ENCODE measurements around the gene GZMB.

GZMB gene

GRCh38 chr14:24632761-24633160 lies 1.2 kb downstream of the GZMB start:
- Histone ChIP-seq H3K27ac (ENCODE audit: low read depth, low read length, poor library complexity, severe bottlenecking) (no peak overlapping the region), H3K9ac (ENCODE audit: low read length) (no peak overlapping the region), H3K36me3 (ENCODE audit: insufficient read depth, low read length) (no peaks in the 10 kb centered on the region), H3K4me2 (ENCODE audit: low read length) (no peak overlapping the region), H3F3A (ENCODE audit: insufficient read depth, low read length) (no peaks in the 10 kb centered on the region), H3K9me2 (ENCODE audit: low read depth, low read length) (no peaks in the 10 kb centered on the region), H4K20me1 (ENCODE audit: insufficient read depth, low read length) (no peaks in the 10 kb centered on the region), H3K79me2 (ENCODE audit: insufficient read depth, low read length) (no peaks in the 10 kb centered on the region), H3K4me3 (ENCODE audit: low read depth, low read length, poor library complexity, severe bottlenecking) (no peak overlapping the region), H3K9me3 (ENCODE audit: low read length) (no peaks in the 10 kb centered on the region), H2AFZ (ENCODE audit: low read length) (no peak overlapping the region), H3K27me3 (ENCODE audit: insufficient read depth, low read length) (no peaks in the 10 kb centered on the region), H3K4me1 (ENCODE audit: insufficient read depth, low read length, severe bottlenecking) (no peaks in the 10 kb centered on the region)
- no peak for TF ChIP-seq CTCF (IDR thresholded peaks at IDR 0.05; ENCODE audit: low read length)
- no peak for TF ChIP-seq EZH2 (IDR thresholded peaks at IDR 0.05; ENCODE audit: borderline replicate concordance, low read length)

- no peaks in the 10 kb centered on the region for H3K27me3 ChIP-seq (ENCODE audit: insufficient read depth, low read length)
- no peaks in the 10 kb centered on the region for H3K79me2 ChIP-seq (ENCODE audit: insufficient read depth, low read length)
- H3K9me3 ChIP-seq (ENCODE audit: low read length) = no peaks in the 10 kb centered on the region
- H4K20me1 ChIP-seq (ENCODE audit: insufficient read depth, low read length) = no peaks in the 10 kb centered on the region
- no peak overlapping the region for H3K4me3 ChIP-seq (ENCODE audit: low read depth, low read length, poor library complexity, severe bottlenecking)
- H3K9me2 ChIP-seq (ENCODE audit: low read depth, low read length) = no peaks in the 10 kb centered on the region
- no peak overlapping the region for H2AFZ ChIP-seq (ENCODE audit: low read length)
- H3K27ac ChIP-seq (ENCODE audit: low read depth, low read length, poor library complexity, severe bottlenecking) = no peak overlapping the region
- no peak overlapping the region for H3K9ac ChIP-seq (ENCODE audit: low read length)
- no peaks in the 10 kb centered on the region for H3K36me3 ChIP-seq (ENCODE audit: insufficient read depth, low read length)
- H3F3A ChIP-seq (ENCODE audit: insufficient read depth, low read length) = no peaks in the 10 kb centered on the region
- H3K4me1 ChIP-seq (ENCODE audit: insufficient read depth, low read length, severe bottlenecking) = no peaks in the 10 kb centered on the region
- no peak overlapping the region for H3K4me2 ChIP-seq (ENCODE audit: low read length)
- TF ChIP-seq EZH2 (IDR thresholded peaks at IDR 0.05; ENCODE audit: borderline replicate concordance, low read length) (no peak), CTCF (IDR thresholded peaks at IDR 0.05; ENCODE audit: low read length) (no peak)
These were observed 1.7 kb downstream of the GZMB start for GRCh38 chr14:24632336-24632735.

DNA sequence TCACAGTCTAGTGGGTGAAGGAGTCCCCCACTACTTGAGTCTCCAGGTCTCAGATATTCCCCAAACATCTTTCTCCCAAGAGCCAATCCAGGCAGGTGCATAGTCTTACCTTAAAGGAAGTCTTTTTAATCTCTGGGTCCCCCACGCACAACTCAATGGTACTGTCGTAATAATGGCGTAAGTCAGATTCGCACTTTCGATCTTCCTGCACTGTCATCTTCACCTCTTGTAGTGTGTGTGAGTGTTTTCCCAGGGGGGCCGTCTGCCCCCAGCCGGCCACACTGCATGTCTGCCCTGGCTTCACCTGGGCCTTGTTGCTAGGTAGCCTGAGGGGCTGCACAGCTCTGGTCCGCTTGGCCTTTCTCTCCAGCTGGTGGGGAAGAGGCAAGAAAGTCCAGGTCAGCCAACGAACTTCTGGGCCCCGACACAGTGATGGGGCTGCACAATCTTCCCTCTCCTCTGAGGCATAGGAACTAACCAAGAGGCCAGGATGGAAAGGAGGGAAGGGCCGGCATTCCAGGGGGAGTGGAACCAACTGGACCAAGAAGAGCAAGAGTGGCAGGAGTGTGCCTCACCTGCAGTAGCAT lies 2.1 kb downstream of the GZMB start:
- no peaks in the 10 kb centered on the region for H3K27me3 ChIP-seq (ENCODE audit: insufficient read depth, low read length)

More for the DNA sequence above, 2.1 kb downstream of the GZMB start:
- no peaks in the 10 kb centered on the region for H3K9me3 ChIP-seq (ENCODE audit: low read length)
- no peaks in the 10 kb centered on the region for H3K9me2 ChIP-seq (ENCODE audit: low read depth, low read length)
- no peak overlapping the region for H3K4me3 ChIP-seq (ENCODE audit: low read depth, low read length, poor library complexity, severe bottlenecking)
- H3K4me1 ChIP-seq (ENCODE audit: insufficient read depth, low read length, severe bottlenecking) = no peaks in the 10 kb centered on the region
- TF ChIP-seq CTCF (IDR thresholded peaks at IDR 0.05; ENCODE audit: low read length) = no peak
- TF ChIP-seq EZH2 (IDR thresholded peaks at IDR 0.05; ENCODE audit: borderline replicate concordance, low read length) = no peak
- H3K4me2 ChIP-seq (ENCODE audit: low read length) = no peak overlapping the region
- H4K20me1 ChIP-seq (ENCODE audit: insufficient read depth, low read length) = no peaks in the 10 kb centered on the region
- no peak overlapping the region for H2AFZ ChIP-seq (ENCODE audit: low read length)
- no peak overlapping the region for H3K9ac ChIP-seq (ENCODE audit: low read length)
- H3K27ac ChIP-seq (ENCODE audit: low read depth, low read length, poor library complexity, severe bottlenecking) = no peak overlapping the region
- H3K36me3 ChIP-seq (ENCODE audit: insufficient read depth, low read length) = no peaks in the 10 kb centered on the region
- H3F3A ChIP-seq (ENCODE audit: insufficient read depth, low read length) = no peaks in the 10 kb centered on the region
- H3K79me2 ChIP-seq (ENCODE audit: insufficient read depth, low read length) = no peaks in the 10 kb centered on the region

Data from OCI-LY1 (cell line).